GM19043 (cell line): Measurements from ENCODE around the gene PXK.
A peak's percentile ranks its signal among the peaks of the same experiment; 100 is the strongest.
"Not testable (repeated sequence)": the region's sequence is repeated elsewhere in the genome, so short reads cannot be mapped to it uniquely, and the experiment has no call there.

Experiments
- ATAC-seq: cut with Tn5 transposase; IDR thresholded peaks from one replicate; pipeline ENCODE4 v1.9.1; 2021; ENCODE audit warnings: low read depth; ENCODE audit not compliant: unreplicated experiment

The PXK gene

GRCh38 chr3:58411851-58412830, 79.4 kb downstream of the PXK start:
- no peak for ATAC-seq

- no peak for ATAC-seq
Measured at GRCh38 chr3:58414538-58415197, 82.0 kb downstream of the PXK start.

- no peak for ATAC-seq
Measured at GRCh38 chr3:58416191-58416590, 83.5 kb downstream of the PXK start.

- ATAC-seq = no peak
Measured at GRCh38 chr3:58417075-58417474, 84.4 kb downstream of the PXK start.

GRCh38 chr3:58418227-58418626, 85.5 kb downstream of the PXK start:
- ATAC-seq = no peak

GRCh38 chr3:58419780-58420507, 87.3 kb downstream of the PXK start:
- ATAC-seq = peak; percentile 78

- no peak for ATAC-seq
Measured at GRCh38 chr3:58421004-58421403, 88.3 kb downstream of the PXK start.

- ATAC-seq = no peak
Measured at GRCh38 chr3:58422756-58423325, 90.1 kb downstream of the PXK start.

GRCh38 chr3:58424613-58425012, 91.9 kb downstream of the PXK start:
- ATAC-seq = no peak

- ATAC-seq = no peak
Measured at GRCh38 chr3:58425782-58426181, 93.1 kb downstream of the PXK start.

GRCh38 chr3:58427661-58428361, 95.1 kb downstream of the PXK start:
- ATAC-seq = no peak

GRCh38 chr3:58429657-58430056, 97.0 kb downstream of the PXK start:
- ATAC-seq = peak; percentile 51

GRCh38 chr3:58432905-58433304, 100.2 kb downstream of the PXK start:
- no peak for ATAC-seq

GRCh38 chr3:58433400-58434167, 100.9 kb downstream of the PXK start, which contains the start of gene PDHB:
Gene PDHB, minus strand, starts transcription at chr3:58433832. Its CDS starts 23 bp downstream, at chr3:58433809.
- peak; percentile 92 for ATAC-seq

GRCh38 chr3:58434168-58434504, 101.4 kb downstream of the PXK start:
- no peak for ATAC-seq

GRCh38 chr3:58434511-58434910, 101.8 kb downstream of the PXK start:
- ATAC-seq = no peak

- ATAC-seq = no peak
Measured at GRCh38 chr3:58434990-58435389, 102.3 kb downstream of the PXK start.

GRCh38 chr3:58437276-58437675, 104.6 kb downstream of the PXK start:
- not testable (repeated sequence) for ATAC-seq

GRCh38 chr3:58440996-58441355, 108.3 kb downstream of the PXK start:
- ATAC-seq = not testable (repeated sequence)
